GM12878 (cell line): ENCODE measurements around the gene RSPH1. TPM values are rescaled to one million over a fixed set of nuclear protein-coding genes. Genes with fewer than 3 reads are reported as not detected.

Source experiments
- CREB1 ChIP-seq: IDR thresholded peaks from 2 replicates; pipeline ENCODE4 v1.6.1; 2012; ENCODE audit warnings: low read depth, mild to moderate bottlenecking, inconsistent platforms
- DPF2 ChIP-seq: fragments of 450-650 bp; IDR thresholded peaks from 2 replicates; pipeline ENCODE4 v1.6.1; 2017; ENCODE audit warnings: mild to moderate bottlenecking
- FOXM1 ChIP-seq: IDR thresholded peaks from 2 replicates; pipeline ENCODE4 v1.6.1; 2012; ENCODE audit warnings: low read depth, mild to moderate bottlenecking, inconsistent platforms, low read length, moderate library complexity
- HDGF ChIP-seq: fragments of 450-650 bp; IDR thresholded peaks from 2 replicates; pipeline ENCODE4 v1.6.1; 2016; ENCODE audit warnings: antibody characterized with exemption
- KLF5 ChIP-seq: fragments of 450-650 bp; IDR thresholded peaks from 2 replicates; pipeline ENCODE4 v1.6.1; 2014; ENCODE audit warnings: mild to moderate bottlenecking; ENCODE audit not compliant: partially characterized antibody
- RAD51 ChIP-seq: fragments of 450-650 bp; IDR thresholded peaks from 2 replicates; pipeline ENCODE4 v1.6.1; 2016; ENCODE audit warnings: moderate library complexity, mild to moderate bottlenecking, inconsistent platforms
- ZNF384 ChIP-seq: IDR thresholded peaks from 2 replicates; pipeline ENCODE4 v1.6.1; 2012; ENCODE audit warnings: low read depth, mild to moderate bottlenecking, low read length, improper control_type of control experiment, borderline replicate concordance
- polyA plus RNA-seq, 11 experiments: library from polyadenylated mRNA; depleted of rRNA in 4 of 11; unstranded in 6 of 11; stranded (reverse) in 5 of 11; fragments of >200 nt; fragmentation: Nextera tagmentation in 4 of 11; fragmentation: Illumina TruSeq in 1 of 11; extraction: Ambion mirVana in 4 of 11; extraction: Trizol in 1 of 11; gene quantifications; 1 replicate in 1 of 11; 2 replicates in 10 of 11; pipeline versions ENCODE4 v1.2.1 to v1.2.3, GENCODE V29; 2011 to 2016; ENCODE audit warnings: inconsistent platforms in 2 of 11, missing spikeins in 2 of 11, low read depth in 1 of 11
- total RNA-seq, 4 experiments: library from RNA; depleted of rRNA in 3 of 4; stranded (reverse); fragments of >200 nt in 3 of 4; fragmentation: Illumina TruSeq in 1 of 4; extraction: Trizol in 1 of 4; gene quantifications; 2 replicates each; pipeline versions ENCODE4 v1.2.1 to v1.2.3, GENCODE V29; 2013 to 2021
- TF ChIP-seq, protein P1 (sequence below): fragments of 450-650 bp; IDR thresholded peaks from 2 replicates; pipeline ENCODE4 v1.6.1; 2018; ENCODE audit warnings: borderline replicate concordance, mild to moderate bottlenecking; ENCODE audit not compliant: partially characterized antibody
- TF ChIP-seq, protein P2 (sequence below): IDR thresholded peaks from 2 replicates; pipeline ENCODE4 v1.6.1; 2012; ENCODE audit warnings: mild to moderate bottlenecking, low read depth, low read length
- TF ChIP-seq, protein P3 (sequence below): fragments of 150-350 bp; IDR thresholded peaks from 2 replicates; pipeline ENCODE4 v1.6.1; 2014; ENCODE audit warnings: mild to moderate bottlenecking, low read depth, low read length
- TF ChIP-seq, protein P4 (sequence below): fragments of 450-650 bp; IDR thresholded peaks from 2 replicates; pipeline ENCODE4 v1.6.1; 2017; ENCODE audit warnings: antibody characterized with exemption, mild to moderate bottlenecking, moderate library complexity
- TF ChIP-seq, protein P5 (sequence below): fragments of 450-650 bp; formaldehyde crosslinking; IDR thresholded peaks from 2 replicates; pipeline ENCODE4 v1.4.0; 2020; ENCODE audit warnings: mild to moderate bottlenecking, moderate library complexity
- TF ChIP-seq, protein P6 (sequence below): fragments of 450-650 bp; IDR thresholded peaks from 2 replicates; pipeline ENCODE4 v1.6.1; 2014; ENCODE audit warnings: mild to moderate bottlenecking

Gene RSPH1
- total and polyA plus RNA-seq, 10 of the 15 experiments (the other 5 are each of a cell fraction or from before 2014, with no cell fraction given) = 0.11 to 1.4 (median 0.38) TPM

DNA sequence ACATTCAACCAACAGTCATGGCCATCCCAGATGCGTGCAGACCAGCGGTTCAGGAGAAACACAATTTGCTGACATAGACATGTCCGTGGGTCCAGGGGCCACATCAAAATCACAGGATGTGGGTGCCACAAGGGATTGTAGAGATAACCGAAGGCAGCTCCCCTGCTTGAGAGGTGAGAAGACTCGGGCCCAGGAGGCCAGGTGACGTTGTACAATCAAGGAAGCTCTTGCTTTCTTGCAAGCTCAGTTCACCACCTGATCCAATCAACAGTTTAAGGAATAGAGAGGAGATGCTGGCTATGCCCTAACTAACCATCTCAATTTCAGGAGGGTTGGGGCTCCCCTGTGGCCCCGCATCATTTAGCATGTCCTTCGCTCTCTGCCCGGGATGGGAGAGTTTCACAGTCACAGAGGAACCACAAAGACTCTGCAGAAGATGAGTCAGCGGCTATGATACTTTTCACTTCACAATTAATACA lies 72.8 kb downstream of the RSPH1 start (continued):
- 0 out of 2 replicates have a peak, but pooled peaks have one; percentile 31 for TF ChIP-seq RAD51
- no peak; the same call in none of the 2 replicates for TF ChIP-seq HDGF
- TF ChIP-seq CREB1 = no peak
- TF ChIP-seq, protein P1, sequence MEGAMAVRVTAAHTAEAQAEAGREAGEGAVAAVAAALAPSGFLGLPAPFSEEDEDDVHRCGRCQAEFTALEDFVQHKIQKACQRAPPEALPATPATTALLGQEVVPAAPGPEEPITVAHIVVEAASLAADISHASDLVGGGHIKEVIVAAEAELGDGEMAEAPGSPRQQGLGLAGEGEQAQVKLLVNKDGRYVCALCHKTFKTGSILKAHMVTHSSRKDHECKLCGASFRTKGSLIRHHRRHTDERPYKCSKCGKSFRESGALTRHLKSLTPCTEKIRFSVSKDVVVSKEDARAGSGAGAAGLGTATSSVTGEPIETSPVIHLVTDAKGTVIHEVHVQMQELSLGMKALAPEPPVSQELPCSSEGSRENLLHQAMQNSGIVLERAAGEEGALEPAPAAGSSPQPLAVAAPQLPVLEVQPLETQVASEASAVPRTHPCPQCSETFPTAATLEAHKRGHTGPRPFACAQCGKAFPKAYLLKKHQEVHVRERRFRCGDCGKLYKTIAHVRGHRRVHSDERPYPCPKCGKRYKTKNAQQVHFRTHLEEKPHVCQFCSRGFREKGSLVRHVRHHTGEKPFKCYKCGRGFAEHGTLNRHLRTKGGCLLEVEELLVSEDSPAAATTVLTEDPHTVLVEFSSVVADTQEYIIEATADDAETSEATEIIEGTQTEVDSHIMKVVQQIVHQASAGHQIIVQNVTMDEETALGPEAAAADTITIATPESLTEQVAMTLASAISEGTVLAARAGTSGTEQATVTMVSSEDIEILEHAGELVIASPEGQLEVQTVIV = no peak
- peak; percentile 67 for TF ChIP-seq KLF5
- no peak for TF ChIP-seq FOXM1
- TF ChIP-seq, protein P2, sequence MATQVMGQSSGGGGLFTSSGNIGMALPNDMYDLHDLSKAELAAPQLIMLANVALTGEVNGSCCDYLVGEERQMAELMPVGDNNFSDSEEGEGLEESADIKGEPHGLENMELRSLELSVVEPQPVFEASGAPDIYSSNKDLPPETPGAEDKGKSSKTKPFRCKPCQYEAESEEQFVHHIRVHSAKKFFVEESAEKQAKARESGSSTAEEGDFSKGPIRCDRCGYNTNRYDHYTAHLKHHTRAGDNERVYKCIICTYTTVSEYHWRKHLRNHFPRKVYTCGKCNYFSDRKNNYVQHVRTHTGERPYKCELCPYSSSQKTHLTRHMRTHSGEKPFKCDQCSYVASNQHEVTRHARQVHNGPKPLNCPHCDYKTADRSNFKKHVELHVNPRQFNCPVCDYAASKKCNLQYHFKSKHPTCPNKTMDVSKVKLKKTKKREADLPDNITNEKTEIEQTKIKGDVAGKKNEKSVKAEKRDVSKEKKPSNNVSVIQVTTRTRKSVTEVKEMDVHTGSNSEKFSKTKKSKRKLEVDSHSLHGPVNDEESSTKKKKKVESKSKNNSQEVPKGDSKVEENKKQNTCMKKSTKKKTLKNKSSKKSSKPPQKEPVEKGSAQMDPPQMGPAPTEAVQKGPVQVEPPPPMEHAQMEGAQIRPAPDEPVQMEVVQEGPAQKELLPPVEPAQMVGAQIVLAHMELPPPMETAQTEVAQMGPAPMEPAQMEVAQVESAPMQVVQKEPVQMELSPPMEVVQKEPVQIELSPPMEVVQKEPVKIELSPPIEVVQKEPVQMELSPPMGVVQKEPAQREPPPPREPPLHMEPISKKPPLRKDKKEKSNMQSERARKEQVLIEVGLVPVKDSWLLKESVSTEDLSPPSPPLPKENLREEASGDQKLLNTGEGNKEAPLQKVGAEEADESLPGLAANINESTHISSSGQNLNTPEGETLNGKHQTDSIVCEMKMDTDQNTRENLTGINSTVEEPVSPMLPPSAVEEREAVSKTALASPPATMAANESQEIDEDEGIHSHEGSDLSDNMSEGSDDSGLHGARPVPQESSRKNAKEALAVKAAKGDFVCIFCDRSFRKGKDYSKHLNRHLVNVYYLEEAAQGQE = no peak
- TF ChIP-seq, protein P3, sequence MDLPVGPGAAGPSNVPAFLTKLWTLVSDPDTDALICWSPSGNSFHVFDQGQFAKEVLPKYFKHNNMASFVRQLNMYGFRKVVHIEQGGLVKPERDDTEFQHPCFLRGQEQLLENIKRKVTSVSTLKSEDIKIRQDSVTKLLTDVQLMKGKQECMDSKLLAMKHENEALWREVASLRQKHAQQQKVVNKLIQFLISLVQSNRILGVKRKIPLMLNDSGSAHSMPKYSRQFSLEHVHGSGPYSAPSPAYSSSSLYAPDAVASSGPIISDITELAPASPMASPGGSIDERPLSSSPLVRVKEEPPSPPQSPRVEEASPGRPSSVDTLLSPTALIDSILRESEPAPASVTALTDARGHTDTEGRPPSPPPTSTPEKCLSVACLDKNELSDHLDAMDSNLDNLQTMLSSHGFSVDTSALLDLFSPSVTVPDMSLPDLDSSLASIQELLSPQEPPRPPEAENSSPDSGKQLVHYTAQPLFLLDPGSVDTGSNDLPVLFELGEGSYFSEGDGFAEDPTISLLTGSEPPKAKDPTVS = no peak
- TF ChIP-seq, protein P4, sequence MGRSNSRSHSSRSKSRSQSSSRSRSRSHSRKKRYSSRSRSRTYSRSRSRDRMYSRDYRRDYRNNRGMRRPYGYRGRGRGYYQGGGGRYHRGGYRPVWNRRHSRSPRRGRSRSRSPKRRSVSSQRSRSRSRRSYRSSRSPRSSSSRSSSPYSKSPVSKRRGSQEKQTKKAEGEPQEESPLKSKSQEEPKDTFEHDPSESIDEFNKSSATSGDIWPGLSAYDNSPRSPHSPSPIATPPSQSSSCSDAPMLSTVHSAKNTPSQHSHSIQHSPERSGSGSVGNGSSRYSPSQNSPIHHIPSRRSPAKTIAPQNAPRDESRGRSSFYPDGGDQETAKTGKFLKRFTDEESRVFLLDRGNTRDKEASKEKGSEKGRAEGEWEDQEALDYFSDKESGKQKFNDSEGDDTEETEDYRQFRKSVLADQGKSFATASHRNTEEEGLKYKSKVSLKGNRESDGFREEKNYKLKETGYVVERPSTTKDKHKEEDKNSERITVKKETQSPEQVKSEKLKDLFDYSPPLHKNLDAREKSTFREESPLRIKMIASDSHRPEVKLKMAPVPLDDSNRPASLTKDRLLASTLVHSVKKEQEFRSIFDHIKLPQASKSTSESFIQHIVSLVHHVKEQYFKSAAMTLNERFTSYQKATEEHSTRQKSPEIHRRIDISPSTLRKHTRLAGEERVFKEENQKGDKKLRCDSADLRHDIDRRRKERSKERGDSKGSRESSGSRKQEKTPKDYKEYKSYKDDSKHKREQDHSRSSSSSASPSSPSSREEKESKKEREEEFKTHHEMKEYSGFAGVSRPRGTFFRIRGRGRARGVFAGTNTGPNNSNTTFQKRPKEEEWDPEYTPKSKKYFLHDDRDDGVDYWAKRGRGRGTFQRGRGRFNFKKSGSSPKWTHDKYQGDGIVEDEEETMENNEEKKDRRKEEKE = no peak
- TF ChIP-seq ZNF384 = no peak
- TF ChIP-seq, protein P5, sequence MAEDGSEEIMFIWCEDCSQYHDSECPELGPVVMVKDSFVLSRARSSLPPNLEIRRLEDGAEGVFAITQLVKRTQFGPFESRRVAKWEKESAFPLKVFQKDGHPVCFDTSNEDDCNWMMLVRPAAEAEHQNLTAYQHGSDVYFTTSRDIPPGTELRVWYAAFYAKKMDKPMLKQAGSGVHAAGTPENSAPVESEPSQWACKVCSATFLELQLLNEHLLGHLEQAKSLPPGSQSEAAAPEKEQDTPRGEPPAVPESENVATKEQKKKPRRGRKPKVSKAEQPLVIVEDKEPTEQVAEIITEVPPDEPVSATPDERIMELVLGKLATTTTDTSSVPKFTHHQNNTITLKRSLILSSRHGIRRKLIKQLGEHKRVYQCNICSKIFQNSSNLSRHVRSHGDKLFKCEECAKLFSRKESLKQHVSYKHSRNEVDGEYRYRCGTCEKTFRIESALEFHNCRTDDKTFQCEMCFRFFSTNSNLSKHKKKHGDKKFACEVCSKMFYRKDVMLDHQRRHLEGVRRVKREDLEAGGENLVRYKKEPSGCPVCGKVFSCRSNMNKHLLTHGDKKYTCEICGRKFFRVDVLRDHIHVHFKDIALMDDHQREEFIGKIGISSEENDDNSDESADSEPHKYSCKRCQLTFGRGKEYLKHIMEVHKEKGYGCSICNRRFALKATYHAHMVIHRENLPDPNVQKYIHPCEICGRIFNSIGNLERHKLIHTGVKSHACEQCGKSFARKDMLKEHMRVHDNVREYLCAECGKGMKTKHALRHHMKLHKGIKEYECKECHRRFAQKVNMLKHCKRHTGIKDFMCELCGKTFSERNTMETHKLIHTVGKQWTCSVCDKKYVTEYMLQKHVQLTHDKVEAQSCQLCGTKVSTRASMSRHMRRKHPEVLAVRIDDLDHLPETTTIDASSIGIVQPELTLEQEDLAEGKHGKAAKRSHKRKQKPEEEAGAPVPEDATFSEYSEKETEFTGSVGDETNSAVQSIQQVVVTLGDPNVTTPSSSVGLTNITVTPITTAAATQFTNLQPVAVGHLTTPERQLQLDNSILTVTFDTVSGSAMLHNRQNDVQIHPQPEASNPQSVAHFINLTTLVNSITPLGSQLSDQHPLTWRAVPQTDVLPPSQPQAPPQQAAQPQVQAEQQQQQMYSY (CRISPR knock-in tag) = no peak
- peak; percentile 73; the same call in 1 of the 2 replicates for TF ChIP-seq DPF2
- TF ChIP-seq, protein P6, sequence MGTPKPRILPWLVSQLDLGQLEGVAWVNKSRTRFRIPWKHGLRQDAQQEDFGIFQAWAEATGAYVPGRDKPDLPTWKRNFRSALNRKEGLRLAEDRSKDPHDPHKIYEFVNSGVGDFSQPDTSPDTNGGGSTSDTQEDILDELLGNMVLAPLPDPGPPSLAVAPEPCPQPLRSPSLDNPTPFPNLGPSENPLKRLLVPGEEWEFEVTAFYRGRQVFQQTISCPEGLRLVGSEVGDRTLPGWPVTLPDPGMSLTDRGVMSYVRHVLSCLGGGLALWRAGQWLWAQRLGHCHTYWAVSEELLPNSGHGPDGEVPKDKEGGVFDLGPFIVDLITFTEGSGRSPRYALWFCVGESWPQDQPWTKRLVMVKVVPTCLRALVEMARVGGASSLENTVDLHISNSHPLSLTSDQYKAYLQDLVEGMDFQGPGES = no peak
